Fibroblast of villous mesenchyme (primary cell): ENCODE data around the gene JAZF1. TPM values are rescaled to one million over a fixed set of nuclear protein-coding genes. Genes with fewer than 3 reads are reported as not detected.
A peak's percentile ranks its signal among the peaks of the same experiment; 100 is the strongest.

Experiments used
- DNase-seq: peaks from one replicate; pipeline ENCODE4 v3.0.0-alpha.2; 2010; ENCODE audit warnings: low read depth
- H3K4me3 ChIP-seq: 2 replicates; pipeline ENCODE4 v1.5.1; 2011; ENCODE audit warnings: low read depth, mild to moderate bottlenecking, low read length
- CTCF ChIP-seq: IDR thresholded peaks from 2 replicates; pipeline ENCODE4 v1.5.1; 2012; ENCODE audit warnings: low read depth, mild to moderate bottlenecking, low read length; ENCODE audit not compliant: insufficient read depth
- total RNA-seq: library from RNA; depleted of rRNA; stranded (reverse); fragments of >200 nt; gene quantifications from 2 replicates; pipeline ENCODE4 v1.2.3, GENCODE V29; 2012

Gene JAZF1
- total RNA-seq, 1 donor = 38.4 TPM

GRCh38 chr7:27969346-27969745 is 211.2 kb downstream of the JAZF1 start:
- no peak overlapping the region for H3K4me3 ChIP-seq
- DNase-seq = no peak
- no peak for TF ChIP-seq CTCF

- no peak overlapping the region for H3K4me3 ChIP-seq
- DNase-seq = no peak
- TF ChIP-seq CTCF = no peak
Measured at GRCh38 chr7:27967639-27968038, 213.0 kb downstream of the JAZF1 start.

GRCh38 chr7:27966219-27966780 is 214.3 kb downstream of the JAZF1 start:
- H3K4me3 ChIP-seq = no peak overlapping the region
- no peak for DNase-seq
- no peak for TF ChIP-seq CTCF

GRCh38 chr7:27965650-27966049 is 214.9 kb downstream of the JAZF1 start:
- DNase-seq = peak; percentile 29
- no peak for TF ChIP-seq CTCF
- no peak overlapping the region for H3K4me3 ChIP-seq

GRCh38 chr7:27964820-27965219 is 215.8 kb downstream of the JAZF1 start:
- no peak for TF ChIP-seq CTCF
- DNase-seq = no peak
- H3K4me3 ChIP-seq = no peak overlapping the region

GRCh38 chr7:27963056-27963455 is 217.5 kb downstream of the JAZF1 start:
- TF ChIP-seq CTCF = no peak
- DNase-seq = no peak
- no peak overlapping the region for H3K4me3 ChIP-seq

- no peak for DNase-seq
- H3K4me3 ChIP-seq = no peak overlapping the region
- no peak for TF ChIP-seq CTCF
Measured at GRCh38 chr7:27962273-27962672, 218.3 kb downstream of the JAZF1 start.
